Right lobe of liver (tissue), 5 donors: Measurements from ENCODE around the gene C20orf204. TPM values are rescaled to one million over a fixed set of nuclear protein-coding genes. Genes with fewer than 3 reads are reported as not detected.

Experiments
- microRNA-seq, 2 donors: library from miRNA; unstranded; fragments of <30 nt; microRNA quantifications; one replicate each; pipeline ENCODE4, GENCODE V29; 2019 to 2020
- small RNA-seq, 2 experiments: library from RNA; depleted of rRNA; stranded (forward); fragments of <200 nt; gene quantifications; one replicate each; pipeline ENCODE3, GENCODE V24; 2016
- total RNA-seq, 6 experiments: library from RNA; depleted of rRNA in 2 of 6; stranded (reverse); fragments of >200 nt in 2 of 6; fragmentation: NEBNext Ultra II Directional in 3 of 6; extraction: Animal tissue kit (Norgen Biotek cat#: 25700) in 3 of 6; gene quantifications; one replicate each; pipeline versions ENCODE4 v1.1.0 to v1.2.4, GENCODE V29; 2016 to 2023
- donor health status: DM: no; HTN: no; CAD: no.
- donor health status: DM: no; HTN: no; CAD: no.
- donor health status: DM: no; HTN: yes; CAD: no.
- donor health status: DM: no; HTN: yes; CAD: no.

The C20orf204 gene
- total RNA-seq, 6 experiments from 2014 or later, result 0.29 to 1.1 (median 0.44) TPM; not detected in 1

Small RNA genes within 50 kb of the gene (microRNA-seq; reads per million reads assigned to microRNA genes)
- gene MIR6813, result 0.29 to 2.6 reads per million in 2 donors

Small RNA genes within 50 kb of the gene (small RNA-seq; reads per million reads assigned to genes)
- 0 reads per million in 2 experiments for gene AL355803.1
- 0 reads per million in 2 experiments for gene MIR6813

Other genes starting within 250 kb of the C20orf204 start
- 1 to 10 TPM; 1.2 to 4.2 (median 2.4) TPM for gene ZBTB46, start 204.9 kb upstream of the C20orf204 start, total RNA-seq
- gene ABHD16B, start 174.7 kb upstream of the C20orf204 start, total RNA-seq, result not detected
- gene TPD52L2, start 170.9 kb upstream of the C20orf204 start, total RNA-seq, result 10 to 100 TPM; 20.1 to 46.8 (median 30.5) TPM
- gene DNAJC5, start 141.1 kb upstream of the C20orf204 start, total RNA-seq, result 10 to 100 TPM; 10.7 to 26.0 (median 15.1) TPM
- 10 to 100 TPM; 13.1 to 28.5 (median 16.9) TPM for gene UCKL1, start 79.8 kb upstream of the C20orf204 start, total RNA-seq
- gene ZNF512B, start 66.3 kb upstream of the C20orf204 start, total RNA-seq, result 10 to 100 TPM; 10.8 to 16.8 (median 14.0) TPM
- gene SAMD10, start 56.5 kb upstream of the C20orf204 start, total RNA-seq, result 1 to 10 TPM; 2.7 to 6.7 (median 3.5) TPM
- 10 to 100 TPM; 21.7 to 28.9 (median 24.4) TPM for gene PRPF6, start 55.0 kb upstream of the C20orf204 start, total RNA-seq
- 1 to 10 TPM; 4.1 to 7.8 (median 5.6) TPM for gene SOX18, start 13.5 kb downstream of the C20orf204 start, total RNA-seq
- 10 to 100 TPM; 14.8 to 45.6 (median 28.6) TPM for gene TCEA2, start 27.0 kb downstream of the C20orf204 start, total RNA-seq
- gene RGS19, start 43.3 kb downstream of the C20orf204 start, total RNA-seq, result 10 to 100 TPM in 2 of 6 experiments, 1 to 10 TPM in 4; 2.6 to 10.9 (median 5.7) TPM
- gene OPRL1, start 43.9 kb downstream of the C20orf204 start, total RNA-seq, result under 1 TPM in 5 of 6 experiments, not detected in 1; 0.13 to 0.32 (median 0.25) TPM
- not detected for gene LKAAEAR1, start 48.2 kb downstream of the C20orf204 start, total RNA-seq
- gene NPBWR2, start 71.4 kb downstream of the C20orf204 start, total RNA-seq, result not detected
- under 1 TPM in 2 of 6 experiments, not detected in 4; 0.06 to 0.09 TPM for gene MYT1, start 128.3 kb downstream of the C20orf204 start, total RNA-seq
- gene PCMTD2, start 219.6 kb downstream of the C20orf204 start, total RNA-seq, result 10 to 100 TPM; 24.5 to 39.7 (median 28.6) TPM